Measurements from ENCODE around the gene GTF3A.

DNA sequence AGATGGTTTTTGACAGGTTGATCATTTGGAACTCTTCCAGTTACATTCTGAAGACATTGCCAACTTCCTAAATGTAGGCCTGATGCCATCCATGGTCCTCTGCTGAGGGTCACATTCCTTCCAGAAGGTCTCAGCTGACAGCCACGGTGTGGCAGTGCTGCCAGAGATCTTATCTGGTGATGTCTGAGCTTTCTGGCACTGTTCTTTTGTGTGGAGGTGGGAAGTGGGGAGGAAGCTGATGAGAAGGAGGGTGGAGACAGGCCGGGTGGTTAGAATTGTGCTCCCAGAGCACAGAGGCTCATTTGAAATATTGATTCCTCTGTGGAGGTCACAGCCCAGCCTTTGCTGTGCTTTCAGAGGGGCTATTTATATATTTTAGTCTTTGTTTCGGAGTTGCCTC, 42.1 kb downstream of the GTF3A start:
- TF ChIP-seq CTCF (IDR thresholded peaks at IDR 0.05) (no peak), EP300 (IDR thresholded peaks at IDR 0.05; ENCODE audit: low read depth) (no peak), POLR2A (IDR thresholded peaks at IDR 0.05) (no peak), POLR2AphosphoS5 (IDR thresholded peaks at IDR 0.05) (no peak)
